ENCODE results near the gene MFGE8. TPM values are rescaled to one million over a fixed set of nuclear protein-coding genes. Genes with fewer than 3 reads are reported as not detected.
A peak's percentile ranks its signal among the peaks of the same experiment; 100 is the strongest.

The MFGE8 gene
- total RNA-seq, 2 donors from 2014 or later, result 21.7 to 27.7 TPM

GRCh38 chr15:88887068-88887580, 26.1 kb downstream of the MFGE8 start:
- Mint-ChIP-seq H3K4me3 (no peak overlapping the region), H3K4me1 (ENCODE audit: low read depth) (peaks cover 6% of the 10 kb centered on the region), H3K36me3 (ENCODE audit: insufficient read depth in 2 of 2) (peaks cover 4 to 10% of the 10 kb centered on the region in 2 donors), H3K27ac (no peak overlapping the region), H3K27me3 (ENCODE audit: low read depth) (no peaks in the 10 kb centered on the region), H3K9me3 (no peaks in the 10 kb centered on the region)
- DNase-seq (no peak), ATAC-seq (replicated peaks in 1 of 2) (no peak)

GRCh38 chr15:88882785-88883184, 30.4 kb downstream of the MFGE8 start:
- no peaks in the 10 kb centered on the region for H3K4me1 Mint-ChIP-seq (ENCODE audit: low read depth)
- no peak overlapping the region for H3K27ac Mint-ChIP-seq
- no peaks in the 10 kb centered on the region for H3K27me3 Mint-ChIP-seq (ENCODE audit: low read depth)
- H3K36me3 Mint-ChIP-seq (ENCODE audit: insufficient read depth in 2 of 2), result peaks cover 4 to 6% of the 10 kb centered on the region in 2 donors
- H3K9me3 Mint-ChIP-seq, result no peaks in the 10 kb centered on the region
- H3K4me3 Mint-ChIP-seq, result no peak overlapping the region
- DNase-seq, result no peak
- no peak for ATAC-seq (replicated peaks in 1 of 2)

- H3K4me3 Mint-ChIP-seq, result no peak overlapping the region
- no peaks in the 10 kb centered on the region for H3K4me1 Mint-ChIP-seq (ENCODE audit: low read depth)
- ATAC-seq (replicated peaks in 1 of 2), result no peak
- H3K27ac Mint-ChIP-seq, result no peak overlapping the region
- no peaks in the 10 kb centered on the region for H3K9me3 Mint-ChIP-seq
- peaks cover 4 to 6% of the 10 kb centered on the region in 2 donors for H3K36me3 Mint-ChIP-seq (ENCODE audit: insufficient read depth in 2 of 2)
- no peaks in the 10 kb centered on the region for H3K27me3 Mint-ChIP-seq (ENCODE audit: low read depth)
- no peak for DNase-seq
Observed at GRCh38 chr15:88881775-88882174, 31.4 kb downstream of the MFGE8 start.

GRCh38 chr15:88880944-88881740, 32.0 kb downstream of the MFGE8 start:
- Mint-ChIP-seq H3K36me3 (ENCODE audit: insufficient read depth in 2 of 2) (peaks cover 6% of the 10 kb centered on the region in 2 donors), H3K4me1 (ENCODE audit: low read depth) (no peaks in the 10 kb centered on the region), H3K27ac (no peak overlapping the region), H3K4me3 (no peak overlapping the region), H3K9me3 (no peaks in the 10 kb centered on the region), H3K27me3 (ENCODE audit: low read depth) (no peaks in the 10 kb centered on the region)
- no peak for DNase-seq
- no peak for ATAC-seq (replicated peaks in 1 of 2)

- Mint-ChIP-seq H3K4me3 (no peak overlapping the region), H3K27me3 (ENCODE audit: low read depth) (no peaks in the 10 kb centered on the region), H3K9me3 (no peaks in the 10 kb centered on the region), H3K27ac (peak overlapping the region; percentile 56), H3K36me3 (ENCODE audit: insufficient read depth in 2 of 2) (peaks cover 3 to 4% of the 10 kb centered on the region in 2 donors), H3K4me1 (ENCODE audit: low read depth) (no peaks in the 10 kb centered on the region)
- DNase-seq (peak; percentile 39 to 49), ATAC-seq (replicated peaks in 1 of 2) (peak; percentile 66 to 72)
Observed at GRCh38 chr15:88878720-88879184, 34.4 kb downstream of the MFGE8 start.

- ATAC-seq (replicated peaks in 1 of 2), result no peak
- Mint-ChIP-seq H3K36me3 (ENCODE audit: insufficient read depth in 2 of 2) (peaks cover 1 to 4% of the 10 kb centered on the region in 2 donors), H3K27me3 (ENCODE audit: low read depth) (no peaks in the 10 kb centered on the region), H3K9me3 (no peaks in the 10 kb centered on the region), H3K27ac (no peak overlapping the region), H3K4me1 (ENCODE audit: low read depth) (no peaks in the 10 kb centered on the region), H3K4me3 (no peak overlapping the region)
- no peak for DNase-seq
Observed at GRCh38 chr15:88877906-88878305, 35.3 kb downstream of the MFGE8 start.

GRCh38 chr15:88877415-88877814, 35.8 kb downstream of the MFGE8 start:
- H3K9me3 Mint-ChIP-seq, result no peaks in the 10 kb centered on the region
- H3K4me1 Mint-ChIP-seq (ENCODE audit: low read depth), result no peaks in the 10 kb centered on the region
- no peaks in the 10 kb centered on the region for H3K27me3 Mint-ChIP-seq (ENCODE audit: low read depth)
- DNase-seq, result no peak
- no peak overlapping the region for H3K4me3 Mint-ChIP-seq
- peaks cover 1 to 4% of the 10 kb centered on the region in 2 donors for H3K36me3 Mint-ChIP-seq (ENCODE audit: insufficient read depth in 2 of 2)
- ATAC-seq (replicated peaks in 1 of 2), result no peak
- no peak overlapping the region for H3K27ac Mint-ChIP-seq

- H3K36me3 Mint-ChIP-seq (ENCODE audit: insufficient read depth in 2 of 2), result peaks cover 1 to 4% of the 10 kb centered on the region in 2 donors
- H3K27ac Mint-ChIP-seq, result peak overlapping the region; percentile 40
- no peaks in the 10 kb centered on the region for H3K9me3 Mint-ChIP-seq
- H3K27me3 Mint-ChIP-seq (ENCODE audit: low read depth), result no peaks in the 10 kb centered on the region
- no peak for ATAC-seq (replicated peaks in 1 of 2)
- no peak overlapping the region for H3K4me3 Mint-ChIP-seq
- DNase-seq, result no peak
- H3K4me1 Mint-ChIP-seq (ENCODE audit: low read depth), result no peaks in the 10 kb centered on the region
Observed at GRCh38 chr15:88876573-88876972, 36.6 kb downstream of the MFGE8 start.

GRCh38 chr15:88874684-88875083, 38.5 kb downstream of the MFGE8 start:
- no peaks in the 10 kb centered on the region for H3K9me3 Mint-ChIP-seq
- no peak for DNase-seq
- peaks cover 0 to 4% of the 10 kb centered on the region in 2 donors for H3K36me3 Mint-ChIP-seq (ENCODE audit: insufficient read depth in 2 of 2)

GRCh38 chr15:88874275-88874674, 38.9 kb downstream of the MFGE8 start:
- DNase-seq (no peak), ATAC-seq (replicated peaks in 1 of 2) (no peak)
- H3K27me3 Mint-ChIP-seq (ENCODE audit: low read depth), result no peaks in the 10 kb centered on the region
- no peak overlapping the region for H3K4me3 Mint-ChIP-seq
- no peaks in the 10 kb centered on the region for H3K4me1 Mint-ChIP-seq (ENCODE audit: low read depth)
- H3K9me3 Mint-ChIP-seq, result no peaks in the 10 kb centered on the region
- no peak overlapping the region for H3K27ac Mint-ChIP-seq
- H3K36me3 Mint-ChIP-seq (ENCODE audit: insufficient read depth in 2 of 2), result peaks cover 0 to 4% of the 10 kb centered on the region in 2 donors

More at GRCh38 chr15:88874684-88875083, 38.5 kb downstream of the MFGE8 start:
- no peaks in the 10 kb centered on the region for H3K4me1 Mint-ChIP-seq (ENCODE audit: low read depth)
- H3K4me3 Mint-ChIP-seq, result no peak overlapping the region
- H3K27me3 Mint-ChIP-seq (ENCODE audit: low read depth), result no peaks in the 10 kb centered on the region
- no peak overlapping the region for H3K27ac Mint-ChIP-seq
- no peak for ATAC-seq (replicated peaks in 1 of 2)

GRCh38 chr15:88873786-88874185, 39.4 kb downstream of the MFGE8 start:
- Mint-ChIP-seq H3K4me1 (ENCODE audit: low read depth) (no peaks in the 10 kb centered on the region), H3K27me3 (ENCODE audit: low read depth) (no peaks in the 10 kb centered on the region), H3K4me3 (no peak overlapping the region), H3K9me3 (no peaks in the 10 kb centered on the region), H3K27ac (no peak overlapping the region), H3K36me3 (ENCODE audit: insufficient read depth in 2 of 2) (peaks cover 0 to 4% of the 10 kb centered on the region in 2 donors)
- DNase-seq (no peak), ATAC-seq (replicated peaks in 1 of 2) (no peak)

GRCh38 chr15:88872706-88873105, 40.5 kb downstream of the MFGE8 start:
- Mint-ChIP-seq H3K36me3 (ENCODE audit: insufficient read depth in 2 of 2) (peaks cover 0 to 4% of the 10 kb centered on the region in 2 donors), H3K27ac (no peak overlapping the region), H3K27me3 (ENCODE audit: low read depth) (no peaks in the 10 kb centered on the region), H3K4me1 (ENCODE audit: low read depth) (no peaks in the 10 kb centered on the region), H3K4me3 (no peak overlapping the region), H3K9me3 (no peaks in the 10 kb centered on the region)
- ATAC-seq (replicated peaks in 1 of 2), result no peak
- DNase-seq, result no peak

- Mint-ChIP-seq H3K27ac (no peak overlapping the region), H3K27me3 (ENCODE audit: low read depth) (no peaks in the 10 kb centered on the region), H3K9me3 (no peaks in the 10 kb centered on the region), H3K4me3 (no peak overlapping the region), H3K4me1 (ENCODE audit: low read depth) (no peaks in the 10 kb centered on the region), H3K36me3 (ENCODE audit: insufficient read depth in 2 of 2) (peaks cover 0 to 4% of the 10 kb centered on the region in 2 donors)
- DNase-seq (no peak), ATAC-seq (replicated peaks in 1 of 2) (no peak)
Observed at GRCh38 chr15:88872106-88872505, 41.1 kb downstream of the MFGE8 start.

All from activated T-cell treated with anti-CD3 and anti-CD28 coated beads, Interleukin-2, amount 50 U/mL, for 72 hours (primary cell).